HG03139 (cell line): ENCODE data around the gene PLXNB3.

Experiments
- ATAC-seq: cut with Tn5 transposase; IDR thresholded peaks from one replicate; pipeline ENCODE4 v1.9.1; 2021; ENCODE audit not compliant: unreplicated experiment

Gene PLXNB3

DNA sequence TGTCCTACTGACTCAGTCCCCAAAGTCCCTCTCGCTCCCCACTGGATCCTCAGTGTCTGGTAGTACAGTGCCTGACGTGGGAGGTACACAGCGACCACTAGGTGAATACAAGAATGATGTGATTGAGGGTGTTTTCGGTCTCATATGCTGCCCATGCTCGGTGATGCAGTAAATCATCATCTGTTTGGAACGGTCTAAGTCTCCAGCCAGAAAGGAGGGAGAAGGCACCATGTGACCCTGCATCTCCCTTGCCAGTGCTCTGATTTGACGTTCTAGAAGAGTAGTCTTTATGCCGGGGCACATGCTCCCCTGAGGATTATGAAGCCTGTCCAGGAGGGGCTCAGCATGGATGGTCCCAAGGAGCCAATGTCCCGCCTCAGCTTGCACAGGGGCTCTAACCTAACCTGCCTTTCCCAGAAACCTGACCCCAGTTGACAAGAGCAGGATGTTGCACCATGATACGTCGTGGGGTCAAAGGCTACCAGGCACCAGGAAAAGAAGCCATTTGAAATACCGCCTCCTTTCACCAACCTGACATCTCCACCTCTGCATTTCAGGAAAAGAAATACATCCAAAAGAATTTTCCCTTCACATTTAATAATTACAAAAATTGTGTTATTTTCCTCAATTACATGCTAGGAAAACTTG is 13.8 kb upstream of the PLXNB3 start:
- no peak for ATAC-seq

DNA sequence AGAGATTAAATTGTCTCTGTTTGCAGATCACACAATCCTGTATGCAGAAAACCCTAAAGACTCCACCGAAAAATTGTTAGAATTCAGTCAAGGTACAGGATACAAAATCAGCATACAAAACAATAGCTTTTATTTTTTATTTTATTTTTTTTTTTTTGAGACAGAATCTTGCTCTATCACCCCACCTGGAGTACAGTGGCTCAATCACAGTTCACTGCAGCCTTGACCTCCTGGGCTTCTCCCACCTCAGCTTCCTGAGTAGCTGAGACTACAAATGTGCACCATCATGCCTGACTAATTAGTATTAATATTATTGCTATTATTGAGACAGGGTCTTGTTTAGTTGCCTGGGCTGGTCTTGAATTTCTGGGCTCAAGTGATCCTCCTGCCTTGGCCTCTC is 8.9 kb upstream of the PLXNB3 start:
- ATAC-seq: no peak

DNA sequence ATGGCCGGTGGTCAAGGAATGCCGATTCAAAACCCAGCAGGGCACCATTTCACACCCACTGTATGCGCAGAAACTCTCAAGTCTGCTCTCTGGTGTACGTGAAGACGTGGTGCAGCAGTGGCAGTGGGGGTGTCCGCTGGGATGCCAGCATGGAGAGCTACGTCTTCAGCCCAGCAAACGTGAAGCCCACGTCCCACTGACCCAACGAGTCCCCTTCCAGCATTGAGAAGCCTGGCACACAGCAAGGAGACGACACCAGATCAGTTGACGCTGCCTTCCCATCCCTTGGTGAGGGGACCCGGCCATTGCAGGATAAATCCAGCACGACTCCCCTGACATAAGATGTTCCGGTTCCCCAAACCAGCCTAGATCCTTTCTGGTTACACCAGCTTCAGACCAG is 2.2 kb upstream of the PLXNB3 start:
- ATAC-seq: no peak

DNA sequence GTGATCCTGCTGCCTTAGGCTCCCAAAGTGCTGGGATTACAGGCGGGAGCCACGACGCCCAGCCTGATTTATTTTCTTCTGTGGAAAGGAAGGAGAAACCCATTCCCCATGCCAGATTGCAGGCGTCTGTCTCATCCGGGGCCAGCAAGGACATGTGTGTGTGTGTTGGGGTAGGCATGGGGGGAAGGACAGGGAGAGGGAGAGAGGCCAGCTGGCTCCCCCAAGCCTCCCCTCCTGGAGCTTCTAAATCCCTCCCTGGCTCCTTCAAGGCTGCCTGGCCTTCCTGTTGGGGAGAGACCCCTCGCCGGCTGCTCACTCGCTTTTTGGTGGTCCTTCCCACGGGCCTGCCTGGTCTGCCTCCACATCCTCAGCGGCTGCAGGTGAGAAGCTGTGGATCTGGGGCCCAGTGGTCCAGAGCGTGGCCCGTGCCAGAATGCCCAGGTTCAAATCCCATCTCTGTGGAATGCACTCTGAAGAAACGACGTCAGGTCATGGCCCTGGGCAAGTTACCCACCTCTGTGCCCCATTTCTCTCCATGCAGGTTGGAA is 1.3 kb upstream of the PLXNB3 start:
- no peak for ATAC-seq

DNA sequence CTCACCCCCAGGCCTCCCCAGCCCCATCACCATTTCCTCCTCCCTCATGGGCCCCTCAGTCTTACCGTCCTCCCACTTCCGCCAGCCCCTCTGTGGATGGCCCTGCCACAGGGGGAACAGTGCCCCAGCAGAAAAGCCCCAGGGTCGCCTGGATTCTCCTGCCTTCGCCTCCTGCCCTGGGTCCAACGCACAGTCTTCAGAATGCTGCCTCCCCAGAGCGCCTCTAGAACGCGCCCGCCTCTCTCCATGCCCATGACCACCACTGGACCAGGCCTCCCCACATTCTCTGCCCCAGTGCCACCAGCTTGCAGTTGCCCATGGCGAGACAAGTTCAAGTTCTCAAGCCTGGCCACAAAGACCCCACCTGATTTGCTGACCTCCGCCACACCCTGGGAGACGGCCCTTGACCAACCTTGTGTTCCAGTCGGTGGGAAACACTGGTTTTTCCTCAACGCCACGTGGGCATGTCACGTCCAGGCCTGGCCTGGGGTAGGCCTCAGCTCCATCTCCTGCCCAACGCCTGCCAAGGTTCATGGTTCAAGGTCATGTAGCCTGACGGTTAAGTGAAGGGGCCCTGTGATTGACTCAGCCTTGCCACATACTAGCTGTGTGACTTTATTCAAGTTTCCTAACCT is 634 bp upstream of the PLXNB3 start:
- no peak for ATAC-seq

DNA sequence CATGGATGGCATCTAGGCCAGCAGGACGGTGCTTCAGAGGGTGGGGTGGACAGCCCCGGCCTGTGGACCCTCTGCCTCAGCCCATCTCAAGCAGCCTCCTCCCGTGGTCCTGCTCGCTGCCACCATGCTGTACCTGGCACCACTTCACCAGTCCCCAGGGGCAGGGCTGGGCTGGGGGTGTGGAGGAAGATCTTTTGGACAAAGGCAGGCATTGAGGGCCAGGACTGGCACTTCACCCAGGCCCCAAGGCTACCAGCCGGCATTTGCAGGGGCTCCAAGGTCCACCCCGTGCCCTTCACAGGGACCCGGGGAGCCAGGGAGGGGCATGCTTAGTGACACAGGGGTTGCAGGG is 713 bp downstream of the PLXNB3 start:
- no peak for ATAC-seq

DNA sequence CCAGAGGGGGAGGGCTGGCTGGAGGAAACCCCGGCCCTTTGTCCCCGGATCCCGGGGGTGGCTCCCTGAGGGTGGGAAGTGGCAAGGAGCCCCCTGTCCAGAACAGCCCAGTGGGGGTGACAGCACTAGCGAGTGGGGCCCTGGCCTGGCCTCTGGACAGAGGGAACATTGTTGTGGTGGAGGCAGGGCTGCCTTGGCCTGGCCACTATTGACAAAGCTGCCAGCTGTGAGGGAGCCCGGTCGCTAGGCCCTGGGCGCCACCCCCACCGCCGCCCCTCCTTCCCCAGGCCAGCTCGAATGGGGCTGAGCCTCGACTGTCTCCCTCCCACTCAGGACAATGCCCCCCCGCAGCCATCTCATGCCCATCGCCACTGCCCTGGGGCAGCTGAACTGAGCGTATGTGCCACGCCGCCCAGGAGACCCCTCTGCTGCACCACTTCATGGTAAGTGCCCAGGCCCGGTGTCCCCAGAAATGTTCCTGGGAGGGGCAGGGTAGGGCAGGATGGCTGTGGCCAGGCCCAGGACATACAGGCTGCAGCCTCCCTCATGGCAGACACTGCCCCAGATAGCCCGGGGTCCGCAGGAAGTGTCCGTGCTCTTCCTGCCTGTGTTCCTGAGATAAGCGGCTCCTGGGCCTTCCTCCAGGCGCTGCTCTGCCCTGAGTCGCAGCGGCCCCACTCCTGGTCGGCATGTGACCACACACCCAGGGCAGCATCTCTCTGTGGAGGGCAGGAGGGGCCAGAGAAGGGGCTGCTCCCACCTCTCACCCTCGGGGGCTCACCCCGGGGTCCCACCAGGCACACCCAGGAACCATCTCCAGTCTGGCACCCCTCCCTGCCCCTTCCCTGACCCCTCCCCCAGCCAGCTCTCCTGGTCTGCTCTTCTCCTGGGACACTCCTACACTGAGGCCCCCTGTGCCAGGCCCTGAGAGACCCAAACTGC is 1.4 kb downstream of the PLXNB3 start:
- no peak for ATAC-seq

DNA sequence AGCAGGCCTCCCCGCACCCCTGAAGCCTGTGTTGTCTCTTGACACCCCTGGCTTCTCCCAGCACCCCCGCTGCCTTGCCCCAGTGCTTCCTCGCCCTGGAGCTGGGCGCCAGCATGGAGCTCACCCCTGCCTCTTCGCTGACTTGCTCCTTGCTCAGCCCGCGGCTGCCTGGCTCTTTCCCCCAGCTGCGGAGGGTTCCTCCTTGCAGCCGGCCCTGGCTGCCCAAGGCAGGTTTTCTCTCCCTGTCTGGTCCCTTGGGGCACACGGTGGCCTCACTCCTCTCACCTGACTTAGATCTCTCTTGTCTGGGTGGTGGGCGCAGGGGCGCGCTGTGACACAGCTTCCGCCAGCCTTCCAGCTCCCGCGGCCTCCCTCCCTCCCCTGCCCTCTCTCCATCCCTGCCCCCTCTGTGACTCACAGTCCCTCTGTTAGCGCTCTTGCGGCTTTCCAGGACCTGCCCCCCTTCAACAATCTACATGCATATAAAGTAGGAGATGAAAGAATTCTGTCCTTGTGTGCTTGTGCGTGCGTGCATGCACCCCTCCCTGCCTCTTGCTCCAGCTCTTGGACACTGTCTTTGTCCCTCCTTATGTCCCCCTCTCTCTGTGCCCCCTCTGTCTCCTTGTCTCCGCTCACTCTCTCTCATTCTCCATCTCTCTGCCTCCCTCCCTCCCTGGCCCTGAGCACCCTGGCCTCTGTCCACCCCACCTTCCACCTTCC is 2.2 kb downstream of the PLXNB3 start:
- no peak for ATAC-seq

DNA sequence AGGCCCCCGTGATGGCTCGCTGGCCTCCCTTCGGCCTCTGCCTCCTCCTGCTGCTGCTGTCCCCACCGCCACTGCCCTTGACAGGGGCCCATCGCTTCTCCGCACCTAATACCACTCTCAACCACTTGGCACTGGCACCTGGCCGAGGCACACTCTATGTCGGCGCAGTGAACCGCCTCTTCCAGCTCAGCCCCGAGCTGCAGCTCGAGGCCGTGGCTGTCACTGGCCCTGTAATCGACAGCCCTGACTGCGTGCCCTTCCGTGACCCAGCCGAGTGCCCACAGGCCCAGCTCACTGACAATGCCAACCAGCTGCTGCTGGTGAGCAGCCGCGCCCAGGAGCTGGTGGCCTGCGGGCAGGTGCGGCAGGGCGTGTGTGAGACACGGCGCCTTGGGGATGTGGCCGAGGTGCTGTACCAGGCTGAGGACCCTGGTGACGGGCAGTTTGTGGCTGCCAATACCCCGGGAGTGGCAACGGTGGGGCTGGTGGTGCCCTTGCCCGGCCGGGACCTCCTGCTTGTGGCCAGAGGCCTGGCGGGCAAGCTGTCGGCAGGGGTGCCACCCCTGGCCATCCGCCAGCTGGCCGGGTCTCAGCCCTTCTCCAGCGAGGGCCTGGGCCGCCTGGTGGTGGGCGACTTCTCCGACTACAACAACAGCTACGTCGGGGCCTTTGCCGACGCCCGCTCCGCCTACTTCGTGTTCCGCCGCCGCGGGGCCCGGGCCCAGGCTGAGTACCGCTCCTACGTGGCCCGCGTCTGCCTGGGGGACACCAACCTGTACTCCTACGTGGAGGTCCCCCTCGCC is 3.0 kb downstream of the PLXNB3 start:
- no peak for ATAC-seq

DNA sequence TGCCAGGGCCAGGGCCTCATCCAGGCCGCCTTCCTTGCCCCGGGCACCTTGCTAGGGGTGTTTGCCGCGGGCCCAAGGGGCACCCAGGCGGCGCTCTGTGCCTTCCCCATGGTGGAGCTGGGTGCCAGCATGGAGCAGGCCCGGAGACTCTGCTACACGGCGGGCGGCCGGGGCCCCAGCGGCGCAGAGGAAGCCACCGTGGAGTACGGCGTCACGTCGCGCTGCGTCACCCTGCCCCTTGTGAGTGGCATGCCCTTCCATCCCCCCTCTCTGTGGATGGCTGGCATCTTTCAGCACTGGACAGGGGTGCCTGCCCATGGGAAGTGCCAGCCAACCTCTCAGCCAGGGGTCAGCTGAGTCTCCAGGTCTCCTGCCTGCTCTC is 3.6 kb downstream of the PLXNB3 start:
- ATAC-seq: no peak

DNA sequence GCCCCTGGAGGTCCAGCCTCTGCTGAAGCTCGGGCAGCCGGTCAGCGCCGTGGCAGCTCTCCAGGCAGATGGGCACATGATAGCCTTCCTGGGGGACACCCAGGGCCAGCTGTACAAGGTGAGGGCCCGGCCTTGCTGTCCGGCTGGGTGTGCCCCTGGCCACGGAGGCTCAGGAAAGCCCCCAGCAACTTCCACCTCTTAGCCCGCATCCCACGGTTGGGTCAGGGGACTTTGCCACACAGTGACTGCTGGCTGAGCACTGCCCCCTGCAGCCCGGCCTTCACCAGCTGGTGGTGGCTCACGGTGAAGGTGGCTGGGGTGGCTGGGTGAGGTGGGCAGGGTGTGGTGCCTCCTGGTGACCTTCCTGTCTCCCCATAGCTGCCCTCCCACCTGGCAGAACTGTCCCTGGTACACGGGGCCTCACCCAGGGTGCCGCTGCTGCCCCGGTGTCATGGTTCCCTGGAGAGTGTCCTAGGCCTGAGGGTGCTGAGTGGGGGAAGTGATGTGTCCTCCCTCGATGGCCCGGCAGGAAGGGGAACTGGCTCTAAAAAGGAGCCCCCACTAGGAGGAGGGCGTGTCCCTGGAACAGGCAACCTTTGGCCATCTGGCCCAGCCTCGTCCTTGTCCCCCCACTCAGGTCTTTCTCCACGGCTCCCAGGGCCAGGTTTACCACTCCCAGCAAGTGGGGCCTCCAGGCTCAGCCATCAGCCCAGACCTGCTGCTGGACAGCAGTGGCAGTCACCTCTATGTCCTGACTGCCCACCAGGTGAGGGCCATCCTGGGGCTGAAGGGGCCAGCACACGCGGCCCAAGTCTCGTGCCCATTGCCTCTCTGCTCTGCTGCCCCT is 4.5 kb downstream of the PLXNB3 start:
- ATAC-seq: no peak

DNA sequence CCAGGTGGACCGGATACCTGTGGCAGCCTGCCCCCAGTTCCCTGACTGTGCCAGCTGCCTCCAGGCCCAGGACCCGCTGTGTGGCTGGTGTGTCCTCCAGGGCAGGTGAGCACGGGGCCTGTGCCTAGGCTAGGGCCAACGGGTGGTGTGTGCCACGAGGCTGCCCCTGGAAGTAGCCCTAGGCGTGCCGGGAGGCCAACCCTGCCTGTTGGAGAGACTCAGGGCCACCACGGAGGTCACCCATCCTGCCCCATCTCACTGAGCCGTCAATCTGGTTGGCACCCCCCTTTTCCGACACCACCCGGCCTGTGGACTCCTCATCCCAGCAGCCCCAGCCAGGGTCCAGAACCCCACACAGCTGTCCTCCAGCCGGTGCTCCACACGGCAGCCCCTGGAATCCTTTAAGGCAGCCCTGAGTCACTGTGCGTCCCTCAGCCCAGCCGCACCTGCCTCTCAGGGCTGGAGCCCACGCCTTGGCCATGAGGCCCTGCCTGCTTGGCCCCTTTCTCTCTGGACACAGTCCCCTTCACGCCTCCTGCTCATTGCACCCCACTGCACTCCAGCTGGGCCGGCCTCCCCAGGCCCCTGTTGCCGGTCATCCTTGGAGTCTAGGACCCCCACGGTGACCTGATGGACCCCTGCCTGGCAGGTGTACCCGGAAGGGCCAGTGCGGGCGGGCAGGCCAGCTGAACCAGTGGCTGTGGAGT is 5.3 kb downstream of the PLXNB3 start:
- ATAC-seq: no peak

DNA sequence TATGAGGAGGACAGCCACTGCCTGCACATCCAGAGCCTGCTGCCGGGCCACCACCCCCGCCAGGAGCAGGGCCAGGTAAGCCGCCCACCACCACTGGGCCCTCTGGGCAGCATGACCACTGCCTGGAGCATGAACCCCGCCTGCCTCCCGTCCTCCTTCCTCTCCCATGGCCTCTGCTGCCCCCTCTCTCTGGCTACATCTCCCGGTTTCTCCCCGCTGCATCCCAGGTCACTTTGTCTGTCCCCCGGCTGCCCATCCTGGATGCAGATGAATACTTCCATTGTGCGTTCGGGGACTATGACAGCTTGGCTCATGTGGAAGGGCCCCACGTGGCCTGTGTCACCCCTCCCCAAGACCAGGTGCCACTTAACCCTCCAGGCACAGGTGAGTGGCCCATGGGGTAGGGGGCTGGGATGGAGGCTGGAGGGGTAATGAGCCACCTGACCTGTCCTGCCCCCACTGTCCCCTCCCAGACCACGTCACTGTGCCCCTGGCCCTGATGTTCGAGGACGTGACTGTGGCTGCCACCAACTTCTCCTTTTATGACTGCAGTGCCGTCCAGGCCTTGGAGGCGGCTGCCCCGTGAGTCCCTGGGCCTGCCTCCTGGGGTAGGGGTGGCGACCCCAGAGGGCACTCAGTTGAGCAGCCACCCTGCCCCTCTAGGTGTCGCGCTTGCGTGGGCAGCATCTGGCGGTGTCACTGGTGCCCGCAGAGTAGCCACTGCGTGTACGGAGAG is 6.0 kb downstream of the PLXNB3 start:
- no peak for ATAC-seq

DNA sequence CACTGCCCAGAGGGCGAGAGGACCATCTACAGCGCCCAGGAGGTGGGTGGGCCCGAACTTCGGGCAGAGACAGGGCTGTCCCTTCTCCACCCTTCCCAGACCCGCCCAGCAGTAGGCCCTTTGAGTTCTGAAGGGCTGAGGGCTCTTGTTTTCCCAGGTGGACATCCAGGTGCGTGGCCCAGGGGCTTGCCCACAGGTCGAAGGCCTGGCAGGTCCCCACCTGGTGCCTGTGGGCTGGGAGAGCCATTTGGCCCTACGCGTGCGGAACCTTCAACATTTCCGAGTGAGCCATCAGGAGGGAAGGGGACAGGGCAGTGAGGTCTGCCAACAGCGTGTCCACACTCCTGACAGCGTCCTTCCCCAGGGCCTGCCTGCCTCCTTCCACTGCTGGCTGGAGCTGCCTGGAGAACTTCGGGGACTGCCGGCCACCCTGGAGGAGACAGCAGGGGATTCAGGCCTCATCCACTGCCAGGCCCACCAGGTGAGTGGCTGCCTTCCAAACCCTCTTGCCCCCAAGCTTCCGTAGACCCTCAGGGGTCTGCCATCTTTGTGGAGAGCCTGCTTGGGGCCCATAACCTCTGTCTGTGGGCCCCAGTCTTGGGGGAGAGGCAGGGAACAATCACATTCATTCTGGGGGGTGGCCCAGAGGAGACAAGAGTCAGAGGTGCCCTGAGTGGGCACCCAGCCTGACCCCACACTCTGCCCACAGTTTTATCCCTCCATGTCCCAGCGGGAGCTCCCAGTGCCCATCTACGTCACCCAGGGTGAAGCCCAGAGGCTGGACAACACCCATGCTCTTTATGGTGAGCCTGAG is 6.8 kb downstream of the PLXNB3 start:
- ATAC-seq: no peak

DNA sequence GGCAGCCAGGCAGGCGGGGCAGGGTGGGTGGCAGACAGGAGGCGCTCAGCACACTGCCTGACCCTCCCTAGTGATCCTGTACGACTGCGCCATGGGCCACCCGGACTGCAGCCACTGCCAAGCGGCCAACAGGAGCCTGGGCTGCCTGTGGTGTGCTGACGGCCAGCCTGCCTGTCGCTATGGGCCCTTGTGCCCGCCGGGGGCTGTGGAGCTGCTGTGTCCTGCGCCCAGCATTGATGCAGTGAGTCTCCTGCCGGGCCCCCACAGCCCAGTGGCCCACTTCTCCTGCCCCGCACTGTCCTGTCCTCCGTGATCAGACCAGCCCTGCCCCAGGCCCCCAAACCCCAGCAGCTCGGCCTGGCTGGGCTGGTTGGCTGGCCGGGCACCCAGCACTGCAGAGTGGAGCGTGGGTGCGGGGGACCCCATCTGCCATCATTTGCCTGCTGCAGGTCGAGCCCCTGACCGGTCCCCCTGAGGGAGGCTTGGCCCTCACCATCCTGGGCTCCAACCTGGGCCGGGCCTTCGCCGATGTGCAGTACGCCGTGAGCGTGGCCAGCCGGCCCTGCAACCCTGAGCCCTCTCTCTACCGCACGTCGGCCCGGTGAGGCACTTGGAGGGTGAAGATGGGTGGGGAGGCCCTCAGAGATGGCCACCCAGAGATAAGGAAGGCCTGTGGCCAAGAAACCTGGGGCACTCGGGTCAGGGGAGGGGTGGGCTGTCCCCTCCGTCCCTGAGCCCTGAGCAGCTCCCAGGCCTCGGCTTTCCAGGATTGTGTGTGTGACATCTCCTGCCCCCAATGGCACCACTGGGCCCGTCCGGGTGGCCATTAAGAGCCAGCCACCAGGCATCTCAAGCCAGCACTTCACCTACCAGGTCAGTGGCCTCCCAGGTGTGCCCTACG is 7.6 kb downstream of the PLXNB3 start:
- no peak for ATAC-seq
